Measurements from ENCODE around the gene CACNA1A.

GRCh38 chr19:13189600-13189999 is 316.7 kb downstream of the CACNA1A start:
- TF ChIP-seq CTCF (IDR thresholded peaks at IDR 0.05) = no peak
- no peak for TF ChIP-seq POLR2A (IDR thresholded peaks at IDR 0.05)
